IMR-90 (cell line): Measurements from ENCODE around the gene GTPBP3. TPM values are rescaled to one million over a fixed set of nuclear protein-coding genes. Genes with fewer than 3 reads are reported as not detected.

Experiments
- ATAC-seq: fragments of 200-7000 bp; cut with Tn5 transposase; 2 replicates; pipeline ENCODE4 v1.9.1; 2020; ENCODE audit warnings: low read depth, mild to moderate bottlenecking, moderate library complexity
- BruUV-seq: library from RNA; stranded (reverse); fragments of 400-500 nt; replicated peaks from 2 replicates; lab custom pipeline; 2021; lab: Mats Ljungman, UMichigan
- CTCF ChIA-PET: fragments of 300-600 bp; formaldehyde crosslinking; extraction: SDS; loops from one replicate; lab custom pipeline; 2021; ENCODE audit warnings: antibody characterized with exemption; lab: Yijun Ruan, JAX
- POLR2A ChIA-PET: fragments of 300-600 bp; sonication (Branson Sonifier 250); formaldehyde crosslinking; loops from one replicate; lab custom pipeline; 2022; ENCODE audit warnings: antibody characterized with exemption; ENCODE audit not compliant: unreplicated experiment; lab: Charles Lee
- DNase-seq: peaks from one replicate; pipeline ENCODE4 v3.0.0; 2013
- H2AFZ ChIP-seq: replicated peaks from 2 replicates; pipeline ENCODE3; 2013; ENCODE audit warnings: low read length, mild to moderate bottlenecking; ENCODE audit not compliant: poor library complexity
- H2AK5ac ChIP-seq: 2 replicates; pipeline ENCODE4 v1.6.1; 2013; ENCODE audit warnings: low read depth, low read length, inconsistent platforms
- H2AK9ac ChIP-seq: replicated peaks from 2 replicates; pipeline ENCODE3; 2013; ENCODE audit warnings: mild to moderate bottlenecking, low read depth, low read length, moderate library complexity; ENCODE audit not compliant: poor library complexity
- H2BK120ac ChIP-seq: 2 replicates; pipeline ENCODE4 v1.6.1; 2013; ENCODE audit warnings: low read depth, low read length, inconsistent platforms
- H2BK15ac ChIP-seq: 3 replicates; pipeline ENCODE4 v1.6.1; 2013; ENCODE audit warnings: low read depth, low read length, inconsistent platforms
- H2BK20ac ChIP-seq: 2 replicates; pipeline ENCODE4 v1.6.1; 2013; ENCODE audit warnings: low read depth, mild to moderate bottlenecking, inconsistent platforms, low read length, moderate library complexity
- H2BK5ac ChIP-seq: 2 replicates; pipeline ENCODE4 v1.6.1; 2013; ENCODE audit warnings: mild to moderate bottlenecking, low read depth, low read length, inconsistent platforms; ENCODE audit not compliant: poor library complexity, severe bottlenecking
- H3K14ac ChIP-seq: replicated peaks from 2 replicates; pipeline ENCODE4 v1.6.1; 2013; ENCODE audit warnings: low read depth, low read length, inconsistent platforms
- H3K18ac ChIP-seq: 2 replicates; pipeline ENCODE4 v1.6.1; 2013; ENCODE audit warnings: low read depth, low read length, control low read depth
- H3K23ac ChIP-seq: 2 replicates; pipeline ENCODE4 v1.6.1; 2013; ENCODE audit warnings: low read depth, low read length, inconsistent platforms
- H3K27ac ChIP-seq: 2 replicates; pipeline ENCODE4 v1.5.1; 2013; ENCODE audit warnings: mild to moderate bottlenecking, control low read depth, low read length; ENCODE audit not compliant: insufficient read depth
- H3K27me3 ChIP-seq: 2 replicates; pipeline ENCODE4 v1.6.1; 2013; ENCODE audit warnings: low read length; ENCODE audit not compliant: control insufficient read depth, insufficient read depth
- H3K36me3 ChIP-seq: 2 replicates; pipeline ENCODE4 v1.6.1; 2013; ENCODE audit warnings: low read length, mixed read lengths; ENCODE audit not compliant: control insufficient read depth, insufficient read depth
- H3K4ac ChIP-seq: 2 replicates; pipeline ENCODE4 v1.6.1; 2013; ENCODE audit warnings: low read depth, low read length, inconsistent platforms
- H3K4me1 ChIP-seq: 2 replicates; pipeline ENCODE4 v1.6.1; 2013; ENCODE audit warnings: low read length, mixed read lengths; ENCODE audit not compliant: control insufficient read depth, insufficient read depth
- H3K4me2 ChIP-seq: 2 replicates; pipeline ENCODE4 v1.6.1; 2013; ENCODE audit warnings: low read depth, mild to moderate bottlenecking, control low read depth, low read length, moderate library complexity
- H3K4me3 ChIP-seq: 2 replicates; pipeline ENCODE4 v1.5.1; 2013; ENCODE audit warnings: low read depth, mild to moderate bottlenecking, control low read depth, low read length, moderate library complexity; ENCODE audit not compliant: insufficient read depth
- H3K56ac ChIP-seq: 2 replicates; pipeline ENCODE4 v1.6.1; 2013; ENCODE audit warnings: low read length, inconsistent platforms; ENCODE audit not compliant: insufficient read depth; ENCODE audit errors: extremely low read depth
- H3K79me1 ChIP-seq, 2 experiments: 2 replicates each; pipeline ENCODE4 v1.6.1; 2013; ENCODE audit warnings: low read length in 2 of 2, inconsistent platforms in 1 of 2, low read depth in 1 of 2
- H3K9ac ChIP-seq: 2 replicates; pipeline ENCODE4 v1.6.1; 2013; ENCODE audit warnings: low read depth, low read length, control low read depth
- H3K9me1 ChIP-seq: 2 replicates; pipeline ENCODE4 v1.6.1; 2013; ENCODE audit warnings: low read length, inconsistent platforms; ENCODE audit not compliant: insufficient read depth
- H3K9me3 ChIP-seq: 2 replicates; pipeline ENCODE4 v1.6.1; 2013; ENCODE audit warnings: low read length; ENCODE audit not compliant: control insufficient read depth, insufficient read depth
- H4K20me1 ChIP-seq: 2 replicates; pipeline ENCODE4 v1.6.1; 2013; ENCODE audit warnings: low read length, inconsistent platforms; ENCODE audit not compliant: insufficient read depth
- H4K5ac ChIP-seq: 2 replicates; pipeline ENCODE4 v1.6.1; 2013; ENCODE audit warnings: mild to moderate bottlenecking, low read depth, low read length, control low read depth
- H4K8ac ChIP-seq, 2 experiments: 2 replicates each; pipeline ENCODE4 v1.6.1; 2013; ENCODE audit warnings: low read depth in 2 of 2, low read length in 2 of 2, control low read depth in 1 of 2, inconsistent platforms in 1 of 2
- H4K91ac ChIP-seq: 2 replicates; pipeline ENCODE4 v1.6.1; 2013; ENCODE audit warnings: low read depth, low read length, inconsistent platforms; ENCODE audit not compliant: insufficient read depth
- CEBPB ChIP-seq: IDR thresholded peaks from 2 replicates; pipeline ENCODE4 v1.6.1; 2012; ENCODE audit warnings: low read depth, low read length, improper control_type of control experiment
- CTCF ChIP-seq: conservative IDR thresholded peaks from 2 replicates; pipeline ENCODE4 v1.5.1; 2012; ENCODE audit warnings: mild to moderate bottlenecking, low read depth, low read length, improper control_type of control experiment
- FOS ChIP-seq: fragments of 150-350 bp; IDR thresholded peaks from 2 replicates; pipeline ENCODE4 v1.6.1; 2016; ENCODE audit warnings: low read depth, low read length
- MAFK ChIP-seq: IDR thresholded peaks from 2 replicates; pipeline ENCODE4 v1.6.1; 2012; ENCODE audit warnings: low read depth, low read length, improper control_type of control experiment
- MXI1 ChIP-seq: IDR thresholded peaks from 2 replicates; pipeline ENCODE4 v1.6.1; 2012; ENCODE audit warnings: low read depth, mild to moderate bottlenecking, low read length, moderate library complexity, borderline replicate concordance
- NFE2L2 ChIP-seq: fragments of 150-350 bp; IDR thresholded peaks from 2 replicates; pipeline ENCODE4 v1.6.1; 2016; ENCODE audit warnings: low read depth, mild to moderate bottlenecking, low read length
- RAD21 ChIP-seq: IDR thresholded peaks from 2 replicates; pipeline ENCODE4 v1.6.1; 2012; ENCODE audit warnings: low read length, improper control_type of control experiment
- RFX5 ChIP-seq: IDR thresholded peaks from 2 replicates; pipeline ENCODE4 v1.8.0; 2012; ENCODE audit warnings: low read depth, mild to moderate bottlenecking, low read length, moderate library complexity
- USF2 ChIP-seq: fragments of 150-350 bp; IDR thresholded peaks from 2 replicates; pipeline ENCODE4 v1.6.1; 2017; ENCODE audit warnings: mild to moderate bottlenecking, antibody characterized with exemption, low read length, low read depth
- WGBS, 2 experiments: methylation state at CpG; one replicate each; pipeline versions ENCODE4 v1.1.5 to v1.1.7; 2013; ENCODE audit warnings: missing lambda C conversion rate in 2 of 2; ENCODE audit not compliant: insufficient read length in 1 of 2; ENCODE audit errors: extremely low coverage in 2 of 2; 5-methylcytosine and 5-hydroxymethylcytosine counted together
- dilution Hi-C: fragments of 300-500 bp; cut with HindIII; formaldehyde crosslinking; loops from one replicate; pipeline ENCODE4 v1.14.3; 2018; ENCODE audit warnings: low sequenced_read_pairs; ENCODE audit not compliant: unreplicated experiment
- in situ Hi-C: fragments of 300-500 bp; cut with MboI; formaldehyde crosslinking; loops from 3 replicates; pipeline ENCODE4 v1.14.3; 2019; ENCODE audit warnings: low sequenced_read_pairs, inconsistent platforms, mixed read lengths
- intact Hi-C: fragments of 100-400 bp; cut with micrococcal nuclease; formaldehyde crosslinking; loops from 2 replicates; pipeline ENCODE4 v1.10.0; 2022
- polyA plus RNA-seq, 3 experiments: library from polyadenylated mRNA; depleted of rRNA; stranded (reverse); fragments of >200 nt; gene quantifications; 2 replicates each; pipeline ENCODE4 v1.2.3, GENCODE V29; 2012; ENCODE audit warnings: low replicate concordance in 1 of 3
- total RNA-seq: library from RNA; depleted of rRNA; stranded (reverse); fragments of >200 nt; gene quantifications from 2 replicates; pipeline ENCODE4 v1.2.3, GENCODE V29; 2012

Gene GTPBP3
- total and polyA plus RNA-seq, 2 of the 4 experiments (the other 2 are of a cell fraction) = 4.3 to 15.1 TPM

- ATAC-seq (peak; percentile 70), DNase-seq (peak; percentile 58)
- no peak overlapping the region for H3K18ac ChIP-seq
- H3K9me1 ChIP-seq = peaks cover 3% of the 10 kb centered on the region; the same call in 1 of the 2 replicates
- TF ChIP-seq FOS = no peak
- peak; percentile 83 for TF ChIP-seq USF2
- no peak for TF ChIP-seq NFE2L2
- TF ChIP-seq RAD21 = no peak
- TF ChIP-seq CEBPB = peak; percentile 65
- no peak for TF ChIP-seq CTCF
- TF ChIP-seq MAFK = no peak
- TF ChIP-seq MXI1 = no peak
- no peak for TF ChIP-seq RFX5
- peaks cover 6% of the 10 kb centered on the region; the same call in 1 of the 2 replicates for H3K27me3 ChIP-seq
- H2BK120ac ChIP-seq = no peak overlapping the region
- in situ Hi-C loops (no loop called here), intact Hi-C loops (no loop called here), dilution Hi-C loops (no loop called here)
- H3K36me3 ChIP-seq = no peaks in the 10 kb centered on the region
- no peak overlapping the region for H4K91ac ChIP-seq
- H2AK9ac ChIP-seq = no peak overlapping the region
- H3K9me3 ChIP-seq = no peaks in the 10 kb centered on the region
- no peak overlapping the region for H3K14ac ChIP-seq
- no TSS peak for BruUV-seq
- H4K5ac ChIP-seq = no peak overlapping the region
- H3K9ac ChIP-seq = no peak overlapping the region
- CTCF ChIA-PET = no interaction called here
- no peak overlapping the region for H3K4ac ChIP-seq
- no peak overlapping the region for H3K27ac ChIP-seq
- no peak overlapping the region for H2BK20ac ChIP-seq
- H3K79me1 ChIP-seq = no peaks in the 10 kb centered on the region
- no peak overlapping the region for H3K4me3 ChIP-seq
- POLR2A ChIA-PET = no interaction called here
- H3K56ac ChIP-seq = no peak overlapping the region
- H2AK5ac ChIP-seq = no peak overlapping the region
- H3K23ac ChIP-seq = no peak overlapping the region
- no peak overlapping the region for H2BK15ac ChIP-seq
- no peaks in the 10 kb centered on the region for H4K20me1 ChIP-seq
- 60% methylated on average over 1 of the region's 8 CpGs; no CpG with 5 or more reads in 1 of the 2 experiments for WGBS, 2 experiments
- H3K4me1 ChIP-seq = peaks cover 3% of the 10 kb centered on the region; the same call in 1 of the 2 replicates
- no peak overlapping the region for H3K4me2 ChIP-seq
- no peak overlapping the region for H2AFZ ChIP-seq
- H2BK5ac ChIP-seq = no peak overlapping the region
- H4K8ac ChIP-seq = no peak overlapping the region
These were observed 32.8 kb downstream of the GTPBP3 start for GRCh38 chr19:17370026-17370587.
